HUES48 (cell line): ENCODE measurements around the gene KCNN3.
"Not testable (repeated sequence)": the region's sequence is repeated elsewhere in the genome, so short reads cannot be mapped to it uniquely, and the experiment has no call there.

Source experiments
- H3K27ac ChIP-seq: one replicate; pipeline ENCODE4 v1.7.0; 2013; ENCODE audit warnings: low read depth, low read length, inconsistent platforms
- H3K27me3 ChIP-seq: 2 replicates; pipeline ENCODE4 v1.6.1; 2013; ENCODE audit warnings: mild to moderate bottlenecking, low read length; ENCODE audit not compliant: control insufficient read depth, insufficient read depth
- H3K36me3 ChIP-seq: 2 replicates; pipeline ENCODE4 v1.6.1; 2013; ENCODE audit warnings: low read length; ENCODE audit not compliant: control insufficient read depth, insufficient read depth
- H3K4me1 ChIP-seq: 2 replicates; pipeline ENCODE4 v1.6.1; 2013; ENCODE audit warnings: mild to moderate bottlenecking, low read length; ENCODE audit not compliant: control insufficient read depth, insufficient read depth
- H3K4me3 ChIP-seq: 2 replicates; pipeline ENCODE4 v1.5.1; 2013; ENCODE audit warnings: mild to moderate bottlenecking, low read depth, low read length
- H3K9ac ChIP-seq: 2 replicates; pipeline ENCODE4 v1.6.1; 2013; ENCODE audit warnings: mild to moderate bottlenecking, low read depth, low read length, moderate library complexity
- H3K9me3 ChIP-seq: 2 replicates; pipeline ENCODE4 v1.6.1; 2013; ENCODE audit warnings: low read length; ENCODE audit not compliant: control insufficient read depth, insufficient read depth

The KCNN3 gene

GRCh38 chr1:154671412-154671811, 198.7 kb downstream of the KCNN3 start:
- not testable (repeated sequence) for H3K4me3 ChIP-seq, H3K36me3 ChIP-seq, H3K9ac ChIP-seq, H3K27ac ChIP-seq, H3K4me1 ChIP-seq, H3K27me3 ChIP-seq, H3K9me3 ChIP-seq

GRCh38 chr1:154670310-154671270, 199.5 kb downstream of the KCNN3 start:
- not testable (repeated sequence) for H3K27ac ChIP-seq, H3K27me3 ChIP-seq, H3K4me3 ChIP-seq, H3K9ac ChIP-seq, H3K36me3 ChIP-seq, H3K9me3 ChIP-seq, H3K4me1 ChIP-seq

- H3K9me3 ChIP-seq = no peaks in the 10 kb centered on the region
- no peak overlapping the region for H3K27ac ChIP-seq
- H3K27me3 ChIP-seq = no peaks in the 10 kb centered on the region
- H3K4me3 ChIP-seq = no peak overlapping the region
- peaks cover 5% of the 10 kb centered on the region; the same call in 1 of the 2 replicates for H3K4me1 ChIP-seq
- no peaks in the 10 kb centered on the region for H3K36me3 ChIP-seq
- no peak overlapping the region for H3K9ac ChIP-seq
Observed at GRCh38 chr1:154669464-154670282, 200.4 kb downstream of the KCNN3 start.

- no peaks in the 10 kb centered on the region for H3K9me3 ChIP-seq
- no peaks in the 10 kb centered on the region for H3K4me1 ChIP-seq
- no peak overlapping the region for H3K9ac ChIP-seq
- no peaks in the 10 kb centered on the region for H3K27me3 ChIP-seq
- H3K27ac ChIP-seq = no peak overlapping the region
- no peaks in the 10 kb centered on the region for H3K36me3 ChIP-seq
- H3K4me3 ChIP-seq = no peak overlapping the region
Observed at GRCh38 chr1:154666051-154666790, 203.9 kb downstream of the KCNN3 start.

GRCh38 chr1:154664331-154665002, 205.6 kb downstream of the KCNN3 start:
- no peak overlapping the region for H3K9ac ChIP-seq
- no peaks in the 10 kb centered on the region for H3K9me3 ChIP-seq
- no peak overlapping the region for H3K4me3 ChIP-seq
- no peak overlapping the region for H3K27ac ChIP-seq
- no peaks in the 10 kb centered on the region for H3K36me3 ChIP-seq
- no peaks in the 10 kb centered on the region for H3K4me1 ChIP-seq
- H3K27me3 ChIP-seq = no peaks in the 10 kb centered on the region

- Histone ChIP-seq H3K9ac (no peak overlapping the region), H3K4me3 (no peak overlapping the region), H3K36me3 (no peaks in the 10 kb centered on the region), H3K27ac (no peak overlapping the region), H3K27me3 (no peaks in the 10 kb centered on the region), H3K9me3 (no peaks in the 10 kb centered on the region), H3K4me1 (no peaks in the 10 kb centered on the region)
Observed at GRCh38 chr1:154663471-154664060, 206.5 kb downstream of the KCNN3 start.

- Histone ChIP-seq H3K36me3 (no peaks in the 10 kb centered on the region), H3K27me3 (no peaks in the 10 kb centered on the region), H3K27ac (no peak overlapping the region), H3K4me3 (no peak overlapping the region), H3K9me3 (no peaks in the 10 kb centered on the region), H3K9ac (no peak overlapping the region), H3K4me1 (no peaks in the 10 kb centered on the region)
Observed at GRCh38 chr1:154661110-154661509, 209.0 kb downstream of the KCNN3 start.

GRCh38 chr1:154659823-154660592, 210.1 kb downstream of the KCNN3 start:
- Histone ChIP-seq H3K4me1 (no peaks in the 10 kb centered on the region), H3K27ac (no peak overlapping the region), H3K9me3 (no peaks in the 10 kb centered on the region), H3K27me3 (no peaks in the 10 kb centered on the region), H3K9ac (no peak overlapping the region), H3K36me3 (no peaks in the 10 kb centered on the region), H3K4me3 (no peak overlapping the region)

- no peak overlapping the region for H3K9ac ChIP-seq
- H3K4me3 ChIP-seq = no peak overlapping the region
- peaks cover 4% of the 10 kb centered on the region; the same call in 1 of the 2 replicates for H3K4me1 ChIP-seq
- no peaks in the 10 kb centered on the region for H3K27me3 ChIP-seq
- no peak overlapping the region for H3K27ac ChIP-seq
- H3K9me3 ChIP-seq = no peaks in the 10 kb centered on the region
- no peaks in the 10 kb centered on the region for H3K36me3 ChIP-seq
Observed at GRCh38 chr1:154657556-154657955, 212.5 kb downstream of the KCNN3 start.
